DOHH2 (cell line): ENCODE measurements around the gene RGS7.

Experiments used
- H3F3A ChIP-seq: fragments of 200-600 bp; sonication (generic), shearing (Covaris generic); 2 replicates; pipeline ENCODE4 v1.6.0; 2016; ENCODE audit warnings: antibody characterized with exemption, mild to moderate bottlenecking; ENCODE audit not compliant: control insufficient read depth, insufficient read depth
- H3K27ac ChIP-seq: fragments of 200-600 bp; sonication (generic); 2 replicates; pipeline ENCODE4 v1.5.1; 2014; ENCODE audit warnings: low read depth, mild to moderate bottlenecking, low read length, moderate library complexity
- H3K27me3 ChIP-seq: fragments of 200-600 bp; sonication (generic); 2 replicates; pipeline ENCODE4 v1.6.1; 2014; ENCODE audit warnings: mild to moderate bottlenecking, low read length, mixed read lengths; ENCODE audit not compliant: control insufficient read depth
- H3K36me3 ChIP-seq: fragments of 200-600 bp; sonication (generic); 2 replicates; pipeline ENCODE4 v1.6.1; 2014; ENCODE audit warnings: mild to moderate bottlenecking, low read length, moderate library complexity, mixed read lengths; ENCODE audit not compliant: control insufficient read depth
- H3K4me1 ChIP-seq: fragments of 200-600 bp; sonication (generic); 2 replicates; pipeline ENCODE4 v1.6.1; 2014; ENCODE audit warnings: mild to moderate bottlenecking, low read length, mixed read lengths; ENCODE audit not compliant: control insufficient read depth
- H3K4me2 ChIP-seq: fragments of 200-600 bp; sonication (generic); 2 replicates; pipeline ENCODE4 v1.6.0; 2014; ENCODE audit warnings: mild to moderate bottlenecking, low read length, moderate library complexity
- H3K4me3 ChIP-seq: fragments of 200-600 bp; sonication (generic); 2 replicates; pipeline ENCODE4 v1.5.1; 2014; ENCODE audit warnings: mild to moderate bottlenecking, low read length, mixed read lengths
- H3K79me2 ChIP-seq: fragments of 200-600 bp; sonication (generic); 2 replicates; pipeline ENCODE4 v1.6.1; 2014; ENCODE audit warnings: mild to moderate bottlenecking, low read length, mixed read lengths; ENCODE audit not compliant: control insufficient read depth
- H3K9me2 ChIP-seq: fragments of 200-600 bp; sonication (generic); replicated peaks from 2 replicates; pipeline ENCODE4 v1.6.1; 2014; ENCODE audit warnings: mild to moderate bottlenecking, low read length, mixed read lengths; ENCODE audit not compliant: control insufficient read depth
- H3K9me3 ChIP-seq: fragments of 200-600 bp; sonication (generic); 2 replicates; pipeline ENCODE4 v1.6.1; 2014; ENCODE audit warnings: antibody characterized with exemption, low read length, mixed read lengths; ENCODE audit not compliant: control insufficient read depth, insufficient read depth
- H4K20me1 ChIP-seq: fragments of 200-600 bp; sonication (generic); 2 replicates; pipeline ENCODE4 v1.6.0; 2014; ENCODE audit warnings: low read depth, mild to moderate bottlenecking, antibody characterized with exemption, low read length, moderate library complexity; ENCODE audit not compliant: control insufficient read depth, insufficient read depth
- EZH2phosphoT487 ChIP-seq: fragments of 200-600 bp; sonication (generic); IDR thresholded peaks from 2 replicates; pipeline ENCODE4 v1.6.1; 2017; ENCODE audit warnings: borderline replicate concordance, mild to moderate bottlenecking, antibody characterized with exemption, low read length, moderate library complexity, mixed read lengths
- TF ChIP-seq, protein P1 (sequence below): fragments of 200-600 bp; sonication (generic); IDR thresholded peaks from one replicate; pipeline ENCODE4 v1.5.1; 2014; ENCODE audit warnings: antibody characterized with exemption, mild to moderate bottlenecking, low read depth, low read length; ENCODE audit not compliant: poor library complexity, severe bottlenecking

Gene RGS7

DNA sequence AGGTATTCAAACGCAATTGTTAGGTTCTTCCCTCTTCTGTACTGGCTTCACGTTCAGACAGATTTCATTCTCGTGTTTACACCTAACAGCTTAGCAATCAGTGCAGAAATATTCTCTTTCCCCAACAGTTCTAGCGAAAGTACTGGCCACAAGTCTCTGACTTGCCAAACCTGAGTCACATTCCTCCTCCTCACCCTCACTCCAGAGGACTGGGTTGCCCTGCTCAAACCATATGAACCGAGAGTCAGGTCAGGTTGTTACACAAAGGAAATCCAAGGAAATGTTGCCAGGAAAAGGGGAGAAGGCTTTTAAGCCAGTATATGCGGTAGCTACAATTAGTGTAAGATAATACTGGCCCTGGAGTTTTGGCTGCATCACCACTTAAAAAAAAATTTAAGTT, 282.5 kb downstream of the RGS7 start:
- Histone ChIP-seq H3K4me2 (no peak overlapping the region), H3F3A (no peaks in the 10 kb centered on the region), H3K27ac (no peak overlapping the region), H3K9me3 (no peaks in the 10 kb centered on the region), H3K79me2 (no peaks in the 10 kb centered on the region), H4K20me1 (no peaks in the 10 kb centered on the region), H3K4me3 (no peak overlapping the region), H3K4me1 (no peaks in the 10 kb centered on the region), H3K9me2 (no peaks in the 10 kb centered on the region), H3K36me3 (no peaks in the 10 kb centered on the region), H3K27me3 (no peaks in the 10 kb centered on the region)
- TF ChIP-seq, protein P1, sequence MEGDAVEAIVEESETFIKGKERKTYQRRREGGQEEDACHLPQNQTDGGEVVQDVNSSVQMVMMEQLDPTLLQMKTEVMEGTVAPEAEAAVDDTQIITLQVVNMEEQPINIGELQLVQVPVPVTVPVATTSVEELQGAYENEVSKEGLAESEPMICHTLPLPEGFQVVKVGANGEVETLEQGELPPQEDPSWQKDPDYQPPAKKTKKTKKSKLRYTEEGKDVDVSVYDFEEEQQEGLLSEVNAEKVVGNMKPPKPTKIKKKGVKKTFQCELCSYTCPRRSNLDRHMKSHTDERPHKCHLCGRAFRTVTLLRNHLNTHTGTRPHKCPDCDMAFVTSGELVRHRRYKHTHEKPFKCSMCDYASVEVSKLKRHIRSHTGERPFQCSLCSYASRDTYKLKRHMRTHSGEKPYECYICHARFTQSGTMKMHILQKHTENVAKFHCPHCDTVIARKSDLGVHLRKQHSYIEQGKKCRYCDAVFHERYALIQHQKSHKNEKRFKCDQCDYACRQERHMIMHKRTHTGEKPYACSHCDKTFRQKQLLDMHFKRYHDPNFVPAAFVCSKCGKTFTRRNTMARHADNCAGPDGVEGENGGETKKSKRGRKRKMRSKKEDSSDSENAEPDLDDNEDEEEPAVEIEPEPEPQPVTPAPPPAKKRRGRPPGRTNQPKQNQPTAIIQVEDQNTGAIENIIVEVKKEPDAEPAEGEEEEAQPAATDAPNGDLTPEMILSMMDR: no peak
- TF ChIP-seq EZH2phosphoT487: no peak

DNA sequence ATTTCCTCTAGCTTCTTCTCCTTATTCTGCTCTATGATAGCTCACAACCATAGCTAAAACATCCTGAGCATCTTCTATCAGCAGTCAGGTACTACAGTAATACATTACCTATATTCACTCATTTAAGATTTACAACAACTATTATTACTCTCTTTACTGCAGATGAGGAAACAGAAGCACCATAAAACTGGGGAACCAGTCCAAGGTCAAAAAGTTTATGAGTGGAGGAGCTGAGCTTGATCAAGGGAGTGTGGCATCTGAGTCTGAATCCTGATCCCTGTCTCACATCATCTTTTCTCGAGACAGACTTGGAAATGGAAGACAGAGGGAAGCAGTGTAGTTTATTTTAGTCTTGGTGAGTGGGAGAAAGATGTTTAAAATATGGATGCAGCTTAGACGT, 288.6 kb downstream of the RGS7 start:
- Histone ChIP-seq H3K27ac (no peak overlapping the region), H3K9me2 (no peaks in the 10 kb centered on the region), H3K27me3 (no peaks in the 10 kb centered on the region), H3K9me3 (no peaks in the 10 kb centered on the region), H3K36me3 (no peaks in the 10 kb centered on the region), H3K79me2 (no peaks in the 10 kb centered on the region), H3F3A (no peaks in the 10 kb centered on the region), H3K4me1 (no peaks in the 10 kb centered on the region), H3K4me2 (no peak overlapping the region), H3K4me3 (no peak overlapping the region), H4K20me1 (no peaks in the 10 kb centered on the region)
- TF ChIP-seq, protein P1: no peak
- no peak for TF ChIP-seq EZH2phosphoT487

DNA sequence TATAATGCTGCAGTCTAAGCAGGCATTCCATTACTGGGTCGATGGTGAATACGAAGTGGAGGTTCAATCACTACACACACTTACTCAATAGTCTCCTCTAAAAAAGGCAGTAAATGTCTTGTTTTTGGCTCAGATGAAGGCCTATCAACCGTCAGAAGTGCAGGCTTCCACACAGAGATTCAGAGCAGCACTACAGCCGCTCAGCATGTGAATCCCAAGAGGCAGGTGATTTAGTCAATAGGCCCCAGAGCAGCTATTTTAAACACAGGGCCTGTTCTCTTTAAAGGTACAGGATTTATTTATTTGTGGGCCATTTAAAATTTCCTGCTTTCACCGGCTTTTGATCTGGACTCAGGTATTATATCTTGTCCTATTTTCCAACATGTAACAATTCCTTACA, 293.7 kb downstream of the RGS7 start:
- H3K4me1 ChIP-seq: no peaks in the 10 kb centered on the region
- no peak for TF ChIP-seq EZH2phosphoT487
- TF ChIP-seq, protein P1: no peak
- H3K4me3 ChIP-seq: no peak overlapping the region
- H3K36me3 ChIP-seq: no peaks in the 10 kb centered on the region
- H4K20me1 ChIP-seq: no peaks in the 10 kb centered on the region
- no peaks in the 10 kb centered on the region for H3K9me3 ChIP-seq
- no peaks in the 10 kb centered on the region for H3K9me2 ChIP-seq
- H3K4me2 ChIP-seq: no peak overlapping the region
- H3F3A ChIP-seq: no peaks in the 10 kb centered on the region
- no peak overlapping the region for H3K27ac ChIP-seq
- no peaks in the 10 kb centered on the region for H3K79me2 ChIP-seq
- H3K27me3 ChIP-seq: no peaks in the 10 kb centered on the region

DNA sequence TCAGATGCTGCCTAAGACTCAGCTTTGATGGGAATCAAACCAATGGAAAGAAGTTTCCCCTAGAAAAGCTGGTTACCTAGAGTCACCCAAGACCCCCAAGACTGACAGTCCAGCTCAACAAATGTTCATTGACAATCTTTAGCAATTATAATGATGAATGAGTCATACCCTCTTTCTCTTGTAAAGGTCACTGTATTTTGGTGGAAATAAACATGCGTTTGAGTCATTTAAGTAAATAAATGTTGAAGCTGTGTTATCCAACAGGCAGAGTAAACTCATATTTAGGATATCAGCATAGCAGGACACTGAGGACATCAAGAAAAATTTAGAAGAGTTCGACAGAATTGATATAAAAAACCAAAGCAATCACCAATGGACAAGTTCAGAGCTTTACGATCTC, 295.9 kb downstream of the RGS7 start:
- no peak overlapping the region for H3K27ac ChIP-seq
- H3K9me3 ChIP-seq: no peaks in the 10 kb centered on the region
- H3K27me3 ChIP-seq: no peaks in the 10 kb centered on the region
- H3F3A ChIP-seq: no peaks in the 10 kb centered on the region
- H3K4me3 ChIP-seq: no peak overlapping the region
- H3K4me1 ChIP-seq: no peaks in the 10 kb centered on the region
- no peaks in the 10 kb centered on the region for H3K36me3 ChIP-seq
- H3K79me2 ChIP-seq: no peaks in the 10 kb centered on the region
- TF ChIP-seq, protein P1: no peak
- no peak for TF ChIP-seq EZH2phosphoT487
- H4K20me1 ChIP-seq: no peaks in the 10 kb centered on the region
- no peaks in the 10 kb centered on the region for H3K9me2 ChIP-seq
- H3K4me2 ChIP-seq: no peak overlapping the region
